SU-DHL-6 (cell line): ENCODE results near the gene GET4.

ENCODE experiments used
- CTCF ChIP-seq: fragments of 200-600 bp; sonication (generic); IDR thresholded peaks from one replicate; pipeline ENCODE4 v1.5.1; 2017; ENCODE audit warnings: antibody characterized with exemption, mild to moderate bottlenecking, low read length, moderate library complexity; ENCODE audit not compliant: insufficient read depth, poor library complexity, severe bottlenecking
- EZH2phosphoT487 ChIP-seq: fragments of 200-600 bp; sonication (generic), shearing (Covaris generic); conservative IDR thresholded peaks from 2 replicates; pipeline ENCODE4 v1.6.1; 2018; ENCODE audit warnings: mild to moderate bottlenecking, antibody characterized with exemption, low read length, moderate library complexity, mixed read lengths

- TF ChIP-seq CTCF, result no peak
- no peak for TF ChIP-seq EZH2phosphoT487
Observed at GRCh38 chr7:926061-927030, 50.0 kb downstream of the GET4 start.
